Progenitor cell of endocrine pancreas (in vitro differentiated cells): ENCODE measurements around the gene LAGE3. TPM values are rescaled to one million over a fixed set of nuclear protein-coding genes. Genes with fewer than 3 reads are reported as not detected.
A peak's percentile ranks its signal among the peaks of the same experiment; 100 is the strongest.

ENCODE experiments used
- DNase-seq: peaks from one replicate; pipeline ENCODE4 v3.0.0; 2021; ENCODE audit warnings: low spot score; ENCODE audit not compliant: unreplicated experiment
- H3K27ac Mint-ChIP-seq: 2 replicates; pipeline ENCODE4 v1.8.0; 2021; ENCODE audit warnings: mild to moderate bottlenecking, moderate library complexity, mixed read lengths
- H3K27me3 Mint-ChIP-seq: 2 replicates; pipeline ENCODE4 v1.8.0; 2021; ENCODE audit warnings: mixed read lengths
- H3K36me3 Mint-ChIP-seq: 2 replicates; pipeline ENCODE4 v1.8.0; 2022; ENCODE audit warnings: mixed read lengths; ENCODE audit not compliant: insufficient read depth
- H3K4me1 Mint-ChIP-seq: 2 replicates; pipeline ENCODE4 v1.8.0; 2021; ENCODE audit warnings: low read depth, mixed read lengths
- H3K4me3 Mint-ChIP-seq: 2 replicates; pipeline ENCODE4 v1.8.0; 2021; ENCODE audit warnings: low read depth, mild to moderate bottlenecking, moderate library complexity, mixed read lengths
- H3K9me3 Mint-ChIP-seq: 2 replicates; pipeline ENCODE4 v1.8.0; 2021; ENCODE audit warnings: low read depth, mixed read lengths
- total RNA-seq: library from RNA; stranded (reverse); gene quantifications from 2 replicates; pipeline ENCODE4 v1.2.1, GENCODE V29; 2021
- TF ChIP-seq, protein P1 (sequence below): fragments of 200-600 bp; sonication (generic); IDR thresholded peaks from one replicate; pipeline ENCODE4 v1.5.0; 2021; ENCODE audit warnings: antibody characterized with exemption, mild to moderate bottlenecking; ENCODE audit not compliant: unreplicated experiment

Gene LAGE3
- total RNA-seq, 1 donor from 2014 or later = 13.5 TPM

DNA sequence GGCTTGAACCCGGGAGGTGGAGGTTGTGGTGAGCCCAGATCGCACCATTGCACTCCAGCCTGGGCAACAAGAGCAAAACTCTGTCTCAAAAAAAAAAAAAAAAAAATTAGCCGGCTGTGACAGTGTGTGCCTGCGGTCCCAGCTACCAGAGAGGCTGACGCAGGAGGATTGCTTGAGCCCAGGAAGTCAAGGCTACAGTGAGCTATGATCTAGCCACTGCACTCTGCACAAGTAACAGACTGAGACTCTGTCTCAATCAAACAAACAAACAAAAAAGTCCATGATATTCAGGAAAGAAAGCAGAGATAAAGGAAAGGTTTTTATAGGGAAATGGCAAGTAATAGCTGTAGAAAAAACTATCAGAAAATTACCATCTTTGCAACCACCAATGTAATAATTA, 2.1 kb upstream of the LAGE3 start:
- Mint-ChIP-seq H3K9me3 (peaks cover 3% of the 10 kb centered on the region), H3K4me1 (no peaks in the 10 kb centered on the region), H3K27ac (no peak overlapping the region), H3K36me3 (peaks cover 1% of the 10 kb centered on the region), H3K27me3 (no peaks in the 10 kb centered on the region), H3K4me3 (no peak overlapping the region)
- TF ChIP-seq, protein P1, sequence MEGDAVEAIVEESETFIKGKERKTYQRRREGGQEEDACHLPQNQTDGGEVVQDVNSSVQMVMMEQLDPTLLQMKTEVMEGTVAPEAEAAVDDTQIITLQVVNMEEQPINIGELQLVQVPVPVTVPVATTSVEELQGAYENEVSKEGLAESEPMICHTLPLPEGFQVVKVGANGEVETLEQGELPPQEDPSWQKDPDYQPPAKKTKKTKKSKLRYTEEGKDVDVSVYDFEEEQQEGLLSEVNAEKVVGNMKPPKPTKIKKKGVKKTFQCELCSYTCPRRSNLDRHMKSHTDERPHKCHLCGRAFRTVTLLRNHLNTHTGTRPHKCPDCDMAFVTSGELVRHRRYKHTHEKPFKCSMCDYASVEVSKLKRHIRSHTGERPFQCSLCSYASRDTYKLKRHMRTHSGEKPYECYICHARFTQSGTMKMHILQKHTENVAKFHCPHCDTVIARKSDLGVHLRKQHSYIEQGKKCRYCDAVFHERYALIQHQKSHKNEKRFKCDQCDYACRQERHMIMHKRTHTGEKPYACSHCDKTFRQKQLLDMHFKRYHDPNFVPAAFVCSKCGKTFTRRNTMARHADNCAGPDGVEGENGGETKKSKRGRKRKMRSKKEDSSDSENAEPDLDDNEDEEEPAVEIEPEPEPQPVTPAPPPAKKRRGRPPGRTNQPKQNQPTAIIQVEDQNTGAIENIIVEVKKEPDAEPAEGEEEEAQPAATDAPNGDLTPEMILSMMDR = no peak
- no peak for DNase-seq

DNA sequence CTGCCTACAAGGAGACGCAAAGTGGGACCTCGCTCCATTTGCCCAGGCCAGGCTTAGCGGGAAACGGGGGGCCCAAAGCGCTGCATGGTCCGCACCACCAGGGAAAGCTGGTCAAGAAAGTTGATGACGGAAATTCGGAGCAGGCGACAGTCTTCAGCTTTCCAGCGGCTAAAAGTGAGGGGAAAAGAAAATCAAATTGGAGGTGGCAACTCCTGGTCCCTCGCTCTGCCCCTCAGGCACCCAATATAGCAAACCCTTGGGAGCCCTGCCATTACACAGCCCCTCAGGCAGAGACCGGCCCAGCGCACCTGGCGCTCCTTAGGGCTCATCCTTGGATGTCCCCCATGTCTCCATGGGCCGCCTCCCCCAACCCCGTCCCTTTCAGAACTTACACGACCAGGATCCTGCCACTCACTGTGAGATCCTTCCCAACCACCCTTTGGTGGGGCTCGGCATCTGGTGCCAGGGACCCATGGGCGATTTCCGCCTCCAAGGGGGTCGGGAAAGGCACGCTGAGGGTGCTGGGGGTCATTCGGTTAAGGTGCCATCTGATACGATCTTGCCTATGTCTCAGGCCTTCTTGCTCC, 1.1 kb downstream of the LAGE3 start:
- Mint-ChIP-seq H3K36me3 (peaks cover 2% of the 10 kb centered on the region), H3K9me3 (no peaks in the 10 kb centered on the region), H3K27me3 (no peaks in the 10 kb centered on the region), H3K27ac (no peak overlapping the region), H3K4me1 (no peaks in the 10 kb centered on the region), H3K4me3 (peak overlapping the region; percentile 75)
- TF ChIP-seq, protein P1 = no peak
- no peak for DNase-seq

DNA sequence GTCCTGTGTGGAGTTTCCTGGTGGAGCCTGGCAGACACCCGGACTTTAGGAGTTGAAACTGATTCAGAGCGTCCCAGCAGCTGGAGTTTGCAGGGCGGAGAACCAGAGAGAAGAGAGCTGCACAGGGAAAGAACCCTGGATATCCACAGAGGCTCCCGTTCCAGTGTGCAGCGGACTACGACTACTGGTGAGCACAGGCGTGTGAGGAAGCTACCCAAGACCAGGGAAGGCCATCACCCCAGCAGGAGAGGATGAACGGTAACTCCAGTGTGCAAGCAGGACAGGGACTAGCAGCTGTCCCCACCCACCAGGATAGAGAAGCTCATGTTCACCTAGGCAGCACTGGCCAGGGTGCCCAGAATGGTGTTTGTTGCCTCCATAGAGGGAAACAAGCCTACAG, 2.3 kb downstream of the LAGE3 start:
- Mint-ChIP-seq H3K36me3 (peaks cover 2% of the 10 kb centered on the region), H3K27me3 (no peaks in the 10 kb centered on the region), H3K4me1 (no peaks in the 10 kb centered on the region), H3K4me3 (peak overlapping the region; percentile 31), H3K27ac (no peak overlapping the region), H3K9me3 (no peaks in the 10 kb centered on the region)
- no peak for DNase-seq
- TF ChIP-seq, protein P1 = no peak

DNA sequence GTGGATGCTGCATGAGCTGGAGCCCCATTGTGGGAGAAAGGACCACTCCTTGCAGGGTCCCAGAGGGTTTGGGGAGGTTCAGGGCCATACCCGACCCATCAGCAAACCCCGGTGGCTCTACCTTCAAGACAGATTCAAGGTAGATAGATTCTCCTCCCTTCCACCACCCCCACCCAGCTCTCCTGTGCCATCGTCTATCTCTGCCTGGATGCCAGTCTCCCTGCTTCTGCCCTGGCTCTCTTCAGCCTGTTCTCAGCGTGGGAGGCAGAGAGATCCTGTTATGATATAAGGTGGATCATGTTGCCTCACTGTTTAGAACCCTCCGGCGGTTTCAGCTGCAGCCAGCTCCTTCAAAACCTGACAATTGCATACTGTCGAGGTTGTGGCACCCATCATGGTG, 5.4 kb downstream of the LAGE3 start:
- peak overlapping the region; percentile 89 for H3K27ac Mint-ChIP-seq
- no peak for DNase-seq
- TF ChIP-seq, protein P1 = no peak
- H3K4me3 Mint-ChIP-seq = no peak overlapping the region
- H3K27me3 Mint-ChIP-seq = no peaks in the 10 kb centered on the region
- H3K4me1 Mint-ChIP-seq = no peaks in the 10 kb centered on the region
- H3K36me3 Mint-ChIP-seq = peaks cover 6% of the 10 kb centered on the region
- no peaks in the 10 kb centered on the region for H3K9me3 Mint-ChIP-seq

DNA sequence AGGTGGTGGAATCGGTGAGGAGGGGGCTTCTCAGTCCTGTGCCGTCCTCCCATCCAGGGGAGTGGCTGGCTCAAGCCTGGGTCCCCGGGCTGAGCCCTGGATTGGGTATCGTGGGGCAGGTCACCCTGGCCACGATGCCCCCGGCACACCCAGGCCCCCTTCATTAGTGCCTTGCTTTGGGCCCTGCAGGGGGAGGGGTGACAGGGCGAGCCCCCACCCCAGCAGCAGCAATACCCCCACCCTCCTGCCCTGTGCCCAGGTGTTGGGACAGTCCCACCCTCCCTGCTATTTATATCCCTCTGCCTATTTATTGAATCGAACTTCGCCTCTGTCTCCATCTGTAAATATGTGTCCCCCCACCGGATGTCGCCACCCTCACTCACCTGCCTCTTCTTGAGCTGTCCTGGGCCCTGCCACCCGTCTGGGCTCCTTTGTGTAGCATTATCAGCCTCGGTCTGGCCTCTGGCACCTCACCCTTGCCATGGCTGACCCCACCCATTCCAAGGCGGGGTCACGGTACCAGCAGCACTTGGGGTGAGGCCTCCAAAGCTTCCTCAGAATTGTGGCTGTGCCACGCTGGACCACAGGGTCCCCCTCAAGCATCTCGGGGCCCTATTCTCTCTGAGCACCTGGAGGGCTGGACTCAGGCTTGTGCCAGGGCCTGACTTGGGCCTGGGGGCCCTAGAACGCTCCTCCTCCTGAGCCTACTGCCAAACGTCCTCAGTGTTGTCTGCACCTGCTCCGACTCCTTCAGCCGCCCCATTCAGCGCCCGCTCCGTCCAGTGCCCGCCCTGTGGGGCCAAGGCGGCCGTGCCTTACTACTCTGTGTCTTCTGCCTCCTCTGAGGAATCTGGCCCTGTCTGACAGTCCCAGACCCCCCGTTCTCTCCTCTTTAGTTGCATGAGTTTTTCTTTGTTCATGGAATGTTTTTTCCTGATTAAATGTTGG, 6.1 kb downstream of the LAGE3 start:
- no peak for DNase-seq
- Mint-ChIP-seq H3K27ac (no peak overlapping the region), H3K4me3 (no peak overlapping the region), H3K36me3 (peaks cover 6% of the 10 kb centered on the region), H3K4me1 (no peaks in the 10 kb centered on the region), H3K27me3 (no peaks in the 10 kb centered on the region), H3K9me3 (no peaks in the 10 kb centered on the region)
- TF ChIP-seq, protein P1 = no peak
